IMR-90 (cell line): ENCODE results near the gene OR8K1.

Experiments used
- MAFK ChIP-seq: IDR thresholded peaks from 2 replicates; pipeline ENCODE4 v1.6.1; 2012; ENCODE audit warnings: low read depth, low read length, improper control_type of control experiment
- POLR2A ChIP-seq: IDR thresholded peaks from 2 replicates; pipeline ENCODE4 v1.6.1; 2012; ENCODE audit warnings: mild to moderate bottlenecking, low read depth, low read length
- USF2 ChIP-seq: fragments of 150-350 bp; IDR thresholded peaks from 2 replicates; pipeline ENCODE4 v1.6.1; 2017; ENCODE audit warnings: mild to moderate bottlenecking, antibody characterized with exemption, low read length, low read depth

GRCh38 chr11:56345739-56346138, at the start of gene OR8K1:
- TF ChIP-seq MAFK (no peak), USF2 (no peak), POLR2A (no peak)
